HT1080 (cell line): ENCODE data around the gene MT4. TPM values are rescaled to one million over a fixed set of nuclear protein-coding genes. Genes with fewer than 3 reads are reported as not detected.
A peak's percentile ranks its signal among the peaks of the same experiment; 100 is the strongest.

ENCODE experiments used
- DNase-seq: peaks from one replicate; pipeline ENCODE4 v3.0.0-alpha.2; 2015; ENCODE audit warnings: low read depth
- total RNA-seq: library from RNA; depleted of rRNA; stranded (reverse); fragments of >200 nt; shearing (Covaris generic); gene quantifications from 2 replicates; pipeline ENCODE4 v1.2.3, GENCODE V29; 2014

The MT4 gene
- total RNA-seq, 1 experiment from 2014 or later = not detected

DNA sequence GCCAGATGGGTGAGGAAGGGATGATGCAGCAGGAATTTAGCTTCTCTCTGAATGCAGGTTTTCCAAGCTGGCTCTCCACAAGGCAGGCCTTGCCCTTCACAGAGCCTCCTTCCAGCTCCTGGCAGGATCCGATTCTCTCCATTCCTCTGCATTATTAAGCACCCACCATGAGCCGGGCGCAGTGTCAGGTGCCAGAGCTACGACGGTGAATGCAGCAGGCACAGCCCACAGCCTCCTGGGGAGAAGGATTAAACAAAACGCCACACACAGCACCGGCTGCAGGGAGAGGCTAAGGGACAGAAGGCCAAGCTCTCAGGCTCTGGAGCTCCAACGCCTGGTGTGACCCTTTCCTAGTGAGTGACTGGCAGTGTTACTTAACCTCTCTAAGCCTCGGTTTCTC lies 36.5 kb downstream of the MT4 start:
- DNase-seq = no peak

DNA sequence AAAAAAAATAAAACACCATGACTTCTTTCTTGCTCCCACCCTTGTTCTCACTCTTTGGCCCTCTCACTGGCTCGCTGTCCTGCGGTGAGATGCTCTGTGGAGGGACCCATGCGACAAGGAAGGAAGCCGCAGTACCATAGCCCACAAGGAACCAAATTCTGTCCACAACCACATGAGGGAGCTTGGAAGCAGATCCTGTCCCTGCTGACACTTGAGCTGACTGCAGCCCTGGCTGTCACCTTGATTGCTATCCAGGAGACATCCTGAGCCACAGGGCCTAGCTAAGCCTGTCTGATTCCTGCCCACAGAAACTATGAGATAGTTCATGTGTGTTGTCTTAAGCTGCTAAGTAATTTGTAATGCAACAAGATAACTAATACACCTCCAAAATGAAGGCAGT lies 38.7 kb downstream of the MT4 start:
- DNase-seq = no peak

DNA sequence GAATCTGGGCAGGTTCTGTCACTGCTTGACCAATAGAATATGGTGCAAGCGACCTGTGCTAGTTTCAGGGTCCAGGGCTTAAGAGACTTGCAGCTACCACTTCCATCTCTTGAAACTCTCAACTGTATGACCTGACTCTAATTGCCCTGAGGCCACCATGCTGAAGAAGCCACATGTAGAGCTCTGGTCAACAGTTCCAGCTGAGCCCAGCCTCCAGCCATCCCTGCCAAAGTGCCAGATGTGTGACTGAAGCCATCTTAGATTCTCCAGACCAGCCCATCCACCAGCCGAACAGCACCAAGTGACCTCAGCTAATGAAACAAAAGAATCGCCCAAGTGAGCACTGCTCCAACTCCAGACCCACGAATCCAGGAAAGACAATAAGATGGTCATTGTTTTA lies 40.1 kb downstream of the MT4 start:
- DNase-seq = no peak

DNA sequence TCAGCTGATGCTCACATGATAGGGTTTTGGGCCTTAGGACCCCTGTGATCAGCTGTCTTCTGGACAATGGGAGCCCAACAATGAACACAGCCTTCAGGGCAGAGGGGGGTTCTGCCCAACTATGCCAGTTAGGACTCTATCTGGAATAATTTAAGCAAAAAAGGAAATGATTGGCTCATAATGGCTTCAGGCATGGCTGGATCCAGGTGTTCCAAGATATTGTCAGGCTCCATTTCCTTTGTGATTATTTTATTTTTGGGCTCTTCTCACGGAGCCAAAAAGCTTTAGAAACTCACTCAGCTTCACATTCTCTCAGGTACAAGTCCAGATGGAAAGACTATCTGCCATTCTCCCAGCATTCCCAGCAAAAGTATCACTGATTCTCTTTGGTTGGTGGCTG lies 40.6 kb downstream of the MT4 start:
- no peak for DNase-seq

DNA sequence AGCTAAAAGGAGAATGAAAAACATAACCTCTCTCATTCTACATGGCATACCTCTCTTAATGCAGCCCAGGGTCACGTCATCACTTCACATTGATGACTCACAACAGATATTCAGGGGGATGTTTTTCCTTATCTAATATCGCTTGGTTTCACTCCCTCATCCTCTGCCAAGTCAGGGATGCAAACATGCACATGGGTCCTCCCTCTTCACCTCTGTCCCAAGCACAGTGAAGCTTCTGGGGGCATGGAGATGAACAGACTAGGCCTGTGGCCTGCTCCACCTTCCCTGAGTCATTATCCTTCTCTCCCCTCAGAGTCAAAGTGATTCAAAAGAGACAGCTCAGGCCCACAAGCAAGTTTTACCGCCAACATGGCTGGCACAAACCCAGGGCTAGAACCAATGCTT lies 41.2 kb downstream of the MT4 start:
- DNase-seq = peak; percentile 86

DNA sequence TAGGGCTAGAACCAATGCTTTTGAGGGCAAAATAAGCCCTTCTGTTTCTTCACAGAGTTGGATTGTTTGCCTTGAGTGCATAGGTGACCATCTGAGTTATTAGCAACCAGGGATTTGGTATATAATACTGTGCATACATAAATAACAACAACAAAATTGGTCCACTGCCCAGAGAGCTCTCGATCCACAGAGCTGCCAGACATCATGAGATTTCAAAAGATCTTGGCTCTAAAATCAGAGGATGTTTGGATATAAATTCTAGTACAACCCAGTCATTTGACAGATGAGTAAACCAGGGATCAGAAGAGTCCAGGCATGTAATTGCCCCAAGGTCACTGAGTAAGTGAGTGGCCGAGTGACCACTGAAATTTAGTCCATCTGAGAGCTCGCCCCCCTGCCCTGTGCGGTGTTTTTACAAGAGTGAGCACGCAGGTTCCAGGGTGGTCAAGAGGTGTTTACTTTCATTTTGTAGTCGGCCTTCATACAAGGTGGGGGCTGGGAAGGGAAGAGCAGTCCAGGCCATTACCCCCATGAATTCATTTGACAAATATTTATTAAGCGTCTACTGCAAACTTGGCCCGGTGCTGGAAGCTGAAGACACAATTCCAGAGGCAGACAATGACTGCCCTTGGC lies 41.7 kb downstream of the MT4 start:
- DNase-seq = no peak

DNA sequence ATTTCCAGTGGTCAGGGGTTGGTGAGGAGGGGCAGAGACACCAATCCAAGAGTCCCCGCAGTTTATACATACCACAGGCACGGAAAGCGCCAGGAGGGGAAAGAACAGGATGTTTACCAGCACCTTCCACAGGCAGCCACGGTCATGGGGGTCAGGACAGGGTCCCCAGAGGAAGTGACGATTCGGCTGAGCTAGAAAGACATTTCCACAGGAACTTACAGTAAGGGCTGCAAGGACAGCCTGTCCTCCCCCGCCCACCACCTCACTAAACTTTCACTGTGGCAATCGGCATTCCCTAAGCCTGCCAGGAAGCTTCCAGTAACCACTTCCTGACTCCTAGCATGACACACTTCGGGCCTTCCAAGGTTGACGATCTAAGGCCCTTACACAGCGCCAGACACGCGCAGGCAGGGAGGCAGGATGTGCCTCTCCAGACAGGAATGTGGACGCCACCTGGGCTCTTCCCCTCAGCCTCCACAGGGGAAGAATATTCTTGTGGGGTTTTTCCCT lies 42.3 kb downstream of the MT4 start:
- peak; percentile 99 for DNase-seq

DNA sequence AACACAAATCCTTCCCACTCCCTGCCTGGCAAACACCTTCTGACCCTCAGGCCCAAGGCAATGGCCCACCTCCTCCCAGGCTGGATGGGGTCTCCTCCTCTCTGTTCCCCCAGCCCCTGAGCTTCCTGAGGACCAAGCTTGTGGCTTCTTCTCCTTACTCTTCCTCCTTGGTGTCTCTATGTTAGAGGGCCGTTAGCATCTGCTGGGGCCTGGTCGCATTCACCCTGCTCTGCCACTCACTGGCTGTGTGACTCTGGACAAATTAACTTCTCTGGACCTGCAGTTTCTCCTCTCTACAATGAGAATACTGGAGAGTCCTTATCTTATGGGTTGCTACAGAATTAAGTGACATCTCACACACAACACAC lies 42.8 kb downstream of the MT4 start:
- no peak for DNase-seq

DNA sequence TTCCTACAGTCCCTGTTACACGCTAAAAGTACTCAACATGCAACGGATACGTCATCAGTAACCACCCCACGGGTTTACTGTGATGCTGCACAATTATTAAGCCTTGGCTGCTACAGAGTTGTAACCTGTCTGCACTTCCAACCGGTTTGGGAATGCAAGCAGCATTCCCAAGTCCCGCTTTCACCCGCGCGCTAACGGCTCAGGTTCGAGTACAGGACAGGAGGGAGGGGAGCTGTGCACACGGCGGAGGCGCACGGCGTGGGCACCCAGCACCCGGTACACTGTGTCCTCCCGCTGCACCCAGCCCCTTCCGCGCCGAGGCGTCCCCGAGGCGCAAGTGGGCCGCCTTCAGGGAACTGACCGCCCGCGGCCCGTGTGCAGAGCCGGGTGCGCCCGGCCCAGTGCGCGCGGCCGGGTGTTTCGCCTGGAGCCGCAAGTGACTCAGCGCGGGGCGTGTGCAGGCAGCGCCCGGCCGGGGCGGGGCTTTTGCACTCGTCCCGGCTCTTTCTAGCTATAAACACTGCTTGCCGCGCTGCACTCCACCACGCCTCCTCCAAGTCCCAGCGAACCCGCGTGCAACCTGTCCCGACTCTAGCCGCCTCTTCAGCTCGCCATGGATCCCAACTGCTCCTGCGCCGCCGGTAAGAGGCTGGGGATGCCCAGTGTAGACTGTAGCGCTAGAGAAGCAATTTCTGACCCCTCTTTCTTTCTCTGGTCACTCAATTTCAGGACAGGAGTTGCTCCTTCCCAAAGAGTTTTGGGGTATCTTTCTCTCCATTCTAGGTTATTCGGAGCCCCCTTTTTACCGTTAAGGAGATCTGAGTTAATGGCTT lies 43.4 kb downstream of the MT4 start, which contains the start of gene MT2A:
TSS of gene MT2A (plus strand) at position 542 of the 833 bp plus-strand sequence. CDS start at position 614, 72 bp downstream.
- DNase-seq = peak; percentile 99

DNA sequence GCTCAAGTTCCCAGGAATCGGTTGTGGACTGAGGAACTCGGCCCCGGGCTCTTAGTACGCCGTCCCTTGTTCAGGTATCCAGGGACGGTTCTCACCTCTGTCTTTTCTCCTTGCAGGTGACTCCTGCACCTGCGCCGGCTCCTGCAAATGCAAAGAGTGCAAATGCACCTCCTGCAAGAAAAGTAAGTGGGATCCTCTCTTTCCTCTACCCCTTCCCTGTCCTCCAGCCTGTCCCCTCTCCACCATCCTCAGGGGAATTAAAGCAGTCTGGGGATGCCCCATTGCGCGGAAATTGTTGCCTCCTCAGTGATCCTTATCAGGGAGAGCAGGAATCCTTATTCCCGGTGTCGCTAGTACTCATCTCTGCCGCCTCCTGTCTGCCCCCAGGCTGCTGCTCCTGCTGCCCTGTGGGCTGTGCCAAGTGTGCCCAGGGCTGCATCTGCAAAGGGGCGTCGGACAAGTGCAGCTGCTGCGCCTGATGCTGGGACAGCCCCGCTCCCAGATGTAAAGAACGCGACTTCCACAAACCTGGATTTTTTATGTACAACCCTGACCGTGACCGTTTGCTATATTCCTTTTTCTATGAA lies 44.1 kb downstream of the MT4 start:
- DNase-seq = no peak

DNA sequence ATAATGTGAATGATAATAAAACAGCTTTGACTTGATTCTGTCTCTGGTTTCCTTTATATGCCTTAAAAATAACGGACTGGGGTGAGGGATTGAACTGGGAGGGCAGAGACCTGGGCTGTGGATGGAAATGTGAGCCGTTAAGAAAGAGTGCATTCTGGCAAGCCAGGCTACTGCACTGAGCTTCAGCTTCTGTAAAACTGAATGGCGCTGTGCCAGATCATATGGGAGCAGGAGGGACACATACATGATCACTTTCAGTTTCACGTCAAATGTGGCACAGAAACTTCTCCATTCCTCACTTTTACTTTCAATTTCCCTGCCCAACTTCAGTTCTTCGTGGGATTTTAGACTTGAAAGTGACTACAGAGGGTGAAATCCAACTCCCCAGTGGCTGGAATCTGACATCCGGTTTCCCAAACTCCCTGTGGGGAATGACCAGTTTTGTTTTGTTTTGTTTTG lies 44.6 kb downstream of the MT4 start:
- DNase-seq = peak; percentile 84

DNA sequence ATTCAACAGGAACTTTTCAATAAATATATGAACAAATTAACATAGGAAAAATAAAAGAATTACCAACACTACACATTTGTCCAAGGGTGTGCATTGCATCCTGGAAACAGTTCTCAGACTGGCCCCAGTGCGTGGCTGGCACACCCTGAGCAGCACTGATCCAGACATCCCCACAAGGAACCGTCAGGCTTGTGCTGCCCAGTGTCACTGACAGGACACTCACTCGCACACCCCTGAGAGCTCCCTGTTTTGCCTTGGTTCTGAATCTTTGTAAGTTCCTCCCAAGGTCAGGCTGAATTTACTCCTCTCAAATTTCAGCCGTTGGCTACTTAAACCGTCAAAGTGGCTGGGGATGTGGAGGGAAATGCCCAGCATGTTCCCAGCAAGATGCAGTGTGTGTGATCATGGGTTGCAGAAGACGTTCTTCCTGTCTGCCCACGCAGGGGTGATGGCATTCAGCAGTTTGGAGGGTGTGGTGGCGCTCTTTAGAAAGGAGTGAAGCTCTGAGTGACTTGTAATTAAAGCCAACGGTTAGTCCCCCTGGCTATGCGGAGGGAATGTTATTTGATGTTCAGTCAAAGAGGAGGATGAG lies 45.2 kb downstream of the MT4 start:
- peak; percentile 88 for DNase-seq

DNA sequence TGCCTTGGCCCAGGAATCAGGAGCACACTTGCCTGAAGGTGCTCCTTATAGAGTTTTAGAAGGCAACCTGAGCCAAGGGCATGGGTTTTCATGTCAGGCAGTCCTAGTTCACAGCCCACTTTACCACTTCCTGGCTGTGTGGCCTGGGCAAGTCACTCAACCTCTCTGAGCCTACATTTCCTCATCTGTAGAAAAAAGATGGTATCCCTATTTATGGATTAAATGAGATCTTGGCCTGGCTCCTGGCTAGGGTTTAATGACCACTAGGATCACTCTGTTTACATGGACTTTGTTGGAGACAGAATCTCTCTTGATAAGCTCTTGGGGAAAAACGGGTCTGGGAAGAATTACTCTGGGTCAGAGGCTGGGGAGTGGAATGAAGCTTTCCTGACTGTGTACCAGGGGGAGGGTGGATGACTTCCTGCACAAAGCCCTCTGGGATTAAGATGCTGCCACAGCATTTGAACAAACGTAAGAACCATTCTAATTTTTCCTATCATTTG lies 45.8 kb downstream of the MT4 start:
- no peak for DNase-seq

DNA sequence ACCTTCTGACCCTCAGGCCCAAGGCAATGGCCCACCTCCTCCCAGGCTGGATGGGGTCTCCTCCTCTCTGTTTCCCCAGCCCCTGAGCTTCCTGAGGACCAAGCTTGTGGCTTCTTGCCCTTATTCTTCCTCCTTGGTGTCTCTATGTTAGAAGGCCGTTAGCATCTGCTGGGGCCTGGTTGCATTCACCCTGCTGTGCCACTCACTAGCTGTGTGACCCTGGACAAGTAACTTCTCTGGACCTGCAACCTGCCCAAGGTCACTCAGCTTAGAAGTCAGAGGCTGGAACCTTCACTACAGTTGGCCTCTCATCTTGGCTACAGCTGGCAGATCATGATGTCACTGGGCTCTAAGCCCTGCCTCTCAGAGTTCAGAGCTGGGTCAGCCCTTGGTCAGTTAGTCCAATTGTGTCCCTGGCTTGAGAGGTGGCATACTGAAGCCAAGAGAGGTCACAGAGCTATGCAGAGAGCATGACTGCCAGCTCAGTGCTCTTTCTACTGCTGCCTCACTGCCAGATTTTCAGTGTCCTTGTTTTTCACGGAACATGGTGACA lies 46.5 kb downstream of the MT4 start:
- no peak for DNase-seq

DNA sequence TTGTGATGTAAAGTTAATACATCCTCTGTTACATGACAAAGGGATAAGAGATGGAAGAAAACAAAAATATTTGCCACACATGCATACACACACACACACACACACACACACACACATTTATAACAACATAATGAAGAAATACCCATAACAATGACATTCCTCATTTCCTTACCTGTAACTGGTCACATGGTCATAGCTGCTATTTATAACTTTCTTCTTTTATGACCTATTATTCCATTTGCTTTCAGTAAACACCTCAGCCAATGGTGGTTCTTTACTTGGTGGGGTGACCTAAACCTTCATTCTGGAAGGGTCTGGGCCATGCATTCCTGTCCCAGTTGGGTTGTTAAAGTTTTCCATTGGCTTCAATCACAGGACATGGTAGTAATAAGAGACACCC lies 48.8 kb downstream of the MT4 start:
- DNase-seq = peak; percentile 40

DNA sequence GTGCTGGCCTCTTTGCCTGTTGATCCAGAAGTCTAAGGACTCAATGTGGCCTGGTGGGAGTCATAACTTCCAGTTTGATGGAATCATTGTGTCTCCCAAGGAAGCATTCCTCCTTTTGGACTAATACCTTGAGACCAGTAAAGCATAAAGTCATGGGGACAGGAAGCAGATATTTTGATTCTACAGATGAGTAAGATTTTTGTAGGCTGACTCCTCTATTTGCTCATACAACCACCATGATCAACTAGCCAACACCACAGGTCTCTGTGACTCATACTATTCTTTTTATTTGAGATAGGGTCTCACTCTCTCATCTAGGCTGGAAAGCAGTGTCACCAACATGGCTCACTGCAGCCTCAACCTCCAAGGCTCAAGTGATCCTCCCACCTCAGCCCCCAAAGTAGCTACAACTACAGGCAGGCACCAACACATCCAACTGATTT lies 49.7 kb downstream of the MT4 start:
- DNase-seq = peak; percentile 96

DNA sequence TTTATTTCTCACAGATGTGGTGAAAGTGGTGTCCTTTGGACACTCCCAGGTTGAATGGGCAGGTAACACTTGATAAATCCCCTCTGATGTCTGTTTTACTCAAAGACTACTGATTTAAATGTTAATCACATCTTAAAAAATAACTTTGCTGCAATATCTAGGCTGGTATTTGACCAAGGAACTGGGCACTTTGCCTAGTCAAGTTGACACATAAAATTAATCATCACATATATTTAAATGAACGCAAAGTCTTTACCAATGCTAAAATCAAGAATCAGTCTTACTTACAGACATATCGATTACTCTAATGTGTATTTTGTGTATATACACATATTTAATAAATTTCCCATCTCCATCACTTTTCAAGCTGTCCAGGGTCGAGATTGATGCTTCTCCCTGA lies 50.5 kb downstream of the MT4 start:
- DNase-seq = peak; percentile 42

DNA sequence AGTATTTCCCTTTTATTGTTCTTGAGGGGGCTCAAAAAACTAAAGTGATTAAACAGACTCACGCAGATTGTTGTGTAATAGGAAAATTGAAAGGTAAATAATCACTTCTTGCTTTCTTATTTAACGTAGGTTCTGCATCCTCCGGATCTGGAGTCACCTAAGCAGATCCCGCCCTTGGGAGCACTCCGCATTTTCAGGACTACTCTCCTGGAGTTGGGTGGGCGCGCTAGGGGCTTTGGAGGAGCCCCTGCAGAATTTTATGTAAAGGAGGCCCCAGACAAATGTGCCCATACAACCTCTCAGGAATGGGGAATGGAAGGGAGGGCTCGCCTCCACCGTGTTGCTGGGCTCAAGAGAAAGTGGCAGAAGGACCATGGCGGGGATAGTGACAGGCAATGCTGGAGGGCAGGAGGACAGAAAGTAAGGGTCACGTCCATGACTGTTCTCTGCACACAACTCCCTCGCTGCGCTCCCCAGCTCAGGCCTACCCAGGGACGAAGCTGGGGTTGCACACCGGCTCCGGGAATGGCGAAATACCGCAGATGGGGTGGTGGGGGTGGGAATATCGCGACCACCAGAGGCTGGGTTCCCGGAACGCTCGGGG lies 51.8 kb downstream of the MT4 start:
- no peak for DNase-seq

DNA sequence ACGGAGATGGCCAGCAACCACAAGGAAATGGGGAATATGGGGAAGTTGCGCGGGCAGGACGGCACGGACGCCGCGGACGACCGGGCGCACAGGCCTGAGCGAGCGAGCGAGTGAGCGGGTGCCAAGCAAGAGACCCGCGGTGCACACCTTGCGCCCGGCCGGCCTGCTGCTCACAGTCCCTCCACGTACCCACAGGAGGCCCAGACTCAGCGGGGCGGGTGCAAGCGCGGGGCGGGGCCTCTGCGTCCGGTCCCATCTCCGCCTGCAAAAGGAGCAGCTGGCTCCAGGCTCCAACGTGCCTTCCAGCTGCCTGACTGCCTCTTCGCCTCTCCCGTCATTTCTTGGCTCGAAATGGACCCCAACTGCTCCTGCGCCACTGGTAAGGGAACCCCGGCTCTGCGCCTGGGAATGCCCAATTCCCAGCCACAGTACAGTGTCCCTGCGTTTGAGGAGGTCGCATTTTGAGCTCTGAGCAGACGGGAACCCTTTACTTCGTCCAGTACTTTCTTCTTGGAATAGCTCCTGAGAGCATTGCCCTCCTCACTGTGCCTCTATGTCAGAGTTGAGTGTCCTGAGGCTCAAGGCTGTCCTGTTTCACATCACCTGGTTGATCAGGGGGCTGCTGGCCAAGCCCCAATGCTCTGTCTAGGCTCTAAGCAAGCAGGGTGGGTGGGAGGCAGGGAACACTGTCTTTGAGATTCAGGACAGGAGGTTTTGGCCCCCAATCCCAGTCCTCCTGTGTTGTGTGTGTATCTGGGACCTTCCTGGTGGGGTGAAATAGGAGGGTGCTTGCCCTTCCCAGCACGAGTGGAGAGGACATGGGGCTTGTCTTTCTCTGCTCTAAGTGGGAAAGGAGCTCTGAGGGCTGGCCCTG lies 52.6 kb downstream of the MT4 start:
- DNase-seq = no peak

DNA sequence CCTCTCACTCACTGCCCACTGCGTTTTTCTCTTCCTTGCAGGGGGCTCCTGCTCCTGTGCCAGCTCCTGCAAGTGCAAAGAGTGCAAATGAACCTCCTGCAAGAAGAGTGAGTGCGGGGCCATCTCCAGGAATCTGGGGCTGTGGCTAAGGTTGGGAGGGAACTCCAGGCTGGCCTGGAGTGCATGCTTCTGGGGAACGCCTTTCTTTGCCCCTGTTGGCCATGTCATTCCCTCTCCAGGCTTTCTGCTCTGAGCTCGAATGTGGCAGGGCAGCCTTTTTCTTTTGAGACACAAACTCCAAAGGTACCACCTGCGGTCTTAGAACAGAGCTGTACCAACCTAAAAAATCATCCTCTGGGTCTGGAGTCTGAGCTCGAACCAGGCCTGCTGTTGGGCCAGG lies 53.3 kb downstream of the MT4 start:
- no peak for DNase-seq
